Aorta (tissue), 5 donors: ENCODE results near the gene ERICH2. TPM values are rescaled to one million over a fixed set of nuclear protein-coding genes. Genes with fewer than 3 reads are reported as not detected.
"Not testable (repeated sequence)": the region's sequence is repeated elsewhere in the genome, so short reads cannot be mapped to it uniquely, and the experiment has no call there.

Source experiments
- ATAC-seq: fragments of 200-7000 bp; cut with Tn5 transposase; one replicate; pipeline ENCODE4 v1.9.1; 2022; ENCODE audit warnings: moderate library complexity; ENCODE audit not compliant: low FRiP score
- DNase-seq, 2 donors: peaks; one replicate each; pipeline ENCODE4 v3.0.0-alpha.2; 2020
- H3K27ac ChIP-seq, 2 donors: one replicate each; pipeline ENCODE4 v1.5.1; 2013; ENCODE audit warnings: low read length in 2 of 2, mild to moderate bottlenecking in 2 of 2, moderate library complexity in 2 of 2, control low read depth in 1 of 2, inconsistent platforms in 1 of 2, low read depth in 1 of 2
- H3K27me3 ChIP-seq, 2 donors: one replicate each; pipeline ENCODE4 v1.6.1; 2013; ENCODE audit warnings: control low read depth in 1 of 2, low read length in 1 of 2, mild to moderate bottlenecking in 1 of 2, moderate library complexity in 1 of 2; ENCODE audit not compliant: insufficient read depth in 2 of 2, control insufficient read depth in 1 of 2
- H3K36me3 ChIP-seq, 2 donors: one replicate each; pipeline ENCODE4 v1.6.1; 2013; ENCODE audit warnings: control low read depth in 1 of 2, low read length in 1 of 2, mild to moderate bottlenecking in 1 of 2; ENCODE audit not compliant: insufficient read depth in 2 of 2, control insufficient read depth in 1 of 2
- H3K4me1 ChIP-seq, 2 donors: one replicate each; pipeline ENCODE4 v1.6.1; 2013; ENCODE audit warnings: low read length in 2 of 2, control low read depth in 1 of 2, mild to moderate bottlenecking in 1 of 2, moderate library complexity in 1 of 2; ENCODE audit not compliant: insufficient read depth in 2 of 2, control insufficient read depth in 1 of 2
- H3K4me3 ChIP-seq, 2 donors: one replicate each; pipeline ENCODE4 v1.5.1; 2013; ENCODE audit warnings: low read length in 2 of 2, control low read depth in 1 of 2, mild to moderate bottlenecking in 1 of 2
- H3K9me3 ChIP-seq: one replicate; pipeline ENCODE4 v1.6.1; 2013; ENCODE audit warnings: mild to moderate bottlenecking, low read length; ENCODE audit not compliant: control insufficient read depth
- WGBS, 2 donors: extraction: QIAGEN DNeasy Blood & Tissue Kit; methylation state at CpG; one replicate each; pipeline ENCODE4 v1.1.7; 2013; 5-methylcytosine and 5-hydroxymethylcytosine counted together
- intact Hi-C, 2 donors: fragments of 100-400 bp; cut with DNase I; formaldehyde crosslinking; loops; one replicate each; pipeline versions ENCODE4 v1.14.2 to v1.15.0; 2022
- polyA plus RNA-seq, 2 donors: library from polyadenylated mRNA; stranded (reverse); fragments of 200-250 nt; gene quantifications; one replicate each; pipeline ENCODE4 v1.2.3, GENCODE V29; 2013
- total RNA-seq, 2 donors: library from RNA; stranded (reverse); fragmentation: NEBNext Ultra II Directional; extraction: Animal tissue kit (Norgen Biotek cat#: 25700); gene quantifications; one replicate each; pipeline ENCODE4 v1.2.1, GENCODE V29; 2021
- donor health status: healthy with polysubstance abuse.
- donor health status: Bipolar disorder and iron deficiency.
- donor health status: DM: no; HTN: no; CAD: no.
- donor health status: DM: no; HTN: no; CAD: no.
- donor health status: DM: yes; HTN: yes; CAD: no.

Gene ERICH2
- total and polyA plus RNA-seq, 4 donors = 0.69 to 3.0 (median 1.3) TPM; not detected in 1

GRCh38 chr2:170745305-170745704, 24.9 kb upstream of the ERICH2 start:
- Histone ChIP-seq H3K4me1 (no peaks in the 10 kb centered on the region), H3K27ac (no peak overlapping the region), H3K9me3 (no peaks in the 10 kb centered on the region), H3K36me3 (no peaks in the 10 kb centered on the region), H3K27me3 (peaks cover 0 to 2% of the 10 kb centered on the region in 2 donors), H3K4me3 (no peak overlapping the region)
- 76% methylated on average over 6 of the region's 6 CpGs for WGBS, 2 donors
- intact Hi-C loops = no loop called here
- DNase-seq (no peak), ATAC-seq (no peak)

GRCh38 chr2:170747921-170748320, 22.3 kb upstream of the ERICH2 start:
- H3K27ac ChIP-seq = no peak overlapping the region

GRCh38 chr2:170751555-170751954, 18.6 kb upstream of the ERICH2 start:
- H3K27ac ChIP-seq, H3K4me1 ChIP-seq, intact Hi-C loops, DNase-seq, H3K4me3 ChIP-seq, H3K36me3 ChIP-seq, ATAC-seq, H3K9me3 ChIP-seq, H3K27me3 ChIP-seq: not testable (repeated sequence)
- WGBS, 2 donors = 93 to 95% methylated on average over 12 of the region's 12 CpGs

More at GRCh38 chr2:170747921-170748320, 22.3 kb upstream of the ERICH2 start:
- H3K4me3 ChIP-seq = no peak overlapping the region
- peaks cover 0 to 2% of the 10 kb centered on the region in 2 donors for H3K27me3 ChIP-seq
- H3K4me1 ChIP-seq = no peaks in the 10 kb centered on the region
- no peak for ATAC-seq
- 54 to 67% methylated on average over 4 of the region's 4 CpGs for WGBS, 2 donors
- intact Hi-C loops = no loop called here
- H3K36me3 ChIP-seq = no peaks in the 10 kb centered on the region
- no peaks in the 10 kb centered on the region for H3K9me3 ChIP-seq
- no peak for DNase-seq

GRCh38 chr2:170761572-170761971, 8.6 kb upstream of the ERICH2 start:
- intact Hi-C loops = no loop called here
- H3K27ac ChIP-seq = no peak overlapping the region
- H3K4me3 ChIP-seq = no peak overlapping the region
- H3K27me3 ChIP-seq = no peaks in the 10 kb centered on the region
- DNase-seq (no peak), ATAC-seq (no peak)
- no peaks in the 10 kb centered on the region for H3K36me3 ChIP-seq
- no peaks in the 10 kb centered on the region for H3K9me3 ChIP-seq
- no peaks in the 10 kb centered on the region for H3K4me1 ChIP-seq

GRCh38 chr2:170762760-170763159, 7.4 kb upstream of the ERICH2 start:
- DNase-seq (no peak), ATAC-seq (no peak)
- no peaks in the 10 kb centered on the region for H3K4me1 ChIP-seq
- no peaks in the 10 kb centered on the region for H3K27me3 ChIP-seq
- H3K9me3 ChIP-seq = no peaks in the 10 kb centered on the region
- 79 to 83% methylated on average over 7 of the region's 7 CpGs for WGBS, 2 donors
- intact Hi-C loops = no loop called here
- no peak overlapping the region for H3K4me3 ChIP-seq
- no peaks in the 10 kb centered on the region for H3K36me3 ChIP-seq
- no peak overlapping the region for H3K27ac ChIP-seq

- ATAC-seq (no peak), DNase-seq (no peak)
- no peak overlapping the region for H3K4me3 ChIP-seq
- no peak overlapping the region for H3K27ac ChIP-seq
- no peaks in the 10 kb centered on the region for H3K36me3 ChIP-seq
- intact Hi-C loops = no loop called here
- H3K9me3 ChIP-seq = no peaks in the 10 kb centered on the region
- 83 to 89% methylated on average over 4 of the region's 4 CpGs for WGBS, 2 donors
- H3K4me1 ChIP-seq = no peaks in the 10 kb centered on the region
- no peaks in the 10 kb centered on the region for H3K27me3 ChIP-seq
These were observed 6.9 kb upstream of the ERICH2 start for GRCh38 chr2:170763232-170763631.

- DNase-seq (no peak), ATAC-seq (no peak)
- no peaks in the 10 kb centered on the region for H3K9me3 ChIP-seq
- no peak overlapping the region for H3K27ac ChIP-seq
- 23 to 54% methylated on average over 2 of the region's 2 CpGs for WGBS, 2 donors
- no peaks in the 10 kb centered on the region for H3K27me3 ChIP-seq
- H3K4me3 ChIP-seq = no peak overlapping the region
- intact Hi-C loops = no loop called here
- no peaks in the 10 kb centered on the region for H3K36me3 ChIP-seq
- H3K4me1 ChIP-seq = no peaks in the 10 kb centered on the region
These were observed 5.3 kb upstream of the ERICH2 start for GRCh38 chr2:170764880-170765261.

- WGBS, 2 donors = 25 to 49% methylated on average over 4 of the region's 4 CpGs
- intact Hi-C loops = no loop called here
These were observed 3.5 kb upstream of the ERICH2 start for GRCh38 chr2:170766693-170767092.

GRCh38 chr2:170770606-170771420, 635 bp downstream of the ERICH2 start:
- no peaks in the 10 kb centered on the region for H3K4me1 ChIP-seq
- DNase-seq (peak; percentile 76 to 91), ATAC-seq (peak; percentile 94)
- peak overlapping the region in 1 of 2 donors; percentile 22 for H3K27ac ChIP-seq
- peak overlapping the region; percentile 28 to 67 for H3K4me3 ChIP-seq
- no peaks in the 10 kb centered on the region for H3K27me3 ChIP-seq
- WGBS, 2 donors = 1% methylated on average over 65 to 82 of the region's 82 CpGs
- no peaks in the 10 kb centered on the region for H3K36me3 ChIP-seq
- intact Hi-C loops = loop anchor here (2.0 to 5.0 kb wide), 4 partner anchors 34 to 54 kb away; partner anchors contain the start of genes GAD1 (in 1 of the 2) and SP5 (in 1 of the 2)
- H3K9me3 ChIP-seq = no peaks in the 10 kb centered on the region

More at GRCh38 chr2:170766693-170767092, 3.5 kb upstream of the ERICH2 start:
- no peak overlapping the region for H3K27ac ChIP-seq
- DNase-seq (no peak), ATAC-seq (no peak)
- no peaks in the 10 kb centered on the region for H3K4me1 ChIP-seq
- H3K27me3 ChIP-seq = no peaks in the 10 kb centered on the region
- H3K4me3 ChIP-seq = no peak overlapping the region
- no peaks in the 10 kb centered on the region for H3K36me3 ChIP-seq
- no peaks in the 10 kb centered on the region for H3K9me3 ChIP-seq
